GM19468 (cell line): Measurements from ENCODE around the gene XCR1.
"Not testable (repeated sequence)": the region's sequence is repeated elsewhere in the genome, so short reads cannot be mapped to it uniquely, and the experiment has no call there.

Experiments used
- ATAC-seq: cut with Tn5 transposase; IDR thresholded peaks from one replicate; pipeline ENCODE4 v1.9.1; 2021; ENCODE audit warnings: mild to moderate bottlenecking, moderate library complexity, moderate number of reproducible peaks; ENCODE audit not compliant: unreplicated experiment; ENCODE audit errors: extremely low read depth

XCR1 gene

GRCh38 chr3:46049093-46049492 is 21.8 kb upstream of the XCR1 start:
- no peak for ATAC-seq

DNA sequence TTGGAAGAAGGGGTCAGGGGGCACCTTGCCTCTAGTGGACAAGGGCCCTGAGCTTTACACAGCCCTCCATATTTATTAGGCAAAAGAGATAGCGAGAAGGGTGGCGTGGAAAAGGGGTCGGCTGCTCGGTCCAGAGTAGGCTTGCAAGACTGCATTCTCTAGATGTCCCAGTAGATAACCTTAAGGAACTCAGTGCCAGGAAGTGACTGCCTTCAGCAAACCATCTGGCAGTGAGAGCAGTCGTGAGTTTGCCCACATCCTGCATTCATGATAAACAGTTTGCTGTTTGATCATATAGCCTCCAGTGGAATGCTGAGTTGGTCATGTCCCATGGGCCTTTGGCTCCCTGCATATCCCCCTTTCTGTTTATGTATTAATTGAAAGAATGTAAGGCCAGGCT is 18.9 kb upstream of the XCR1 start:
- not testable (repeated sequence) for ATAC-seq

- ATAC-seq: no peak
These were observed 11.6 kb upstream of the XCR1 start for GRCh38 chr3:46038916-46039315.

GRCh38 chr3:46038071-46038470 is 10.8 kb upstream of the XCR1 start:
- not testable (repeated sequence) for ATAC-seq

DNA sequence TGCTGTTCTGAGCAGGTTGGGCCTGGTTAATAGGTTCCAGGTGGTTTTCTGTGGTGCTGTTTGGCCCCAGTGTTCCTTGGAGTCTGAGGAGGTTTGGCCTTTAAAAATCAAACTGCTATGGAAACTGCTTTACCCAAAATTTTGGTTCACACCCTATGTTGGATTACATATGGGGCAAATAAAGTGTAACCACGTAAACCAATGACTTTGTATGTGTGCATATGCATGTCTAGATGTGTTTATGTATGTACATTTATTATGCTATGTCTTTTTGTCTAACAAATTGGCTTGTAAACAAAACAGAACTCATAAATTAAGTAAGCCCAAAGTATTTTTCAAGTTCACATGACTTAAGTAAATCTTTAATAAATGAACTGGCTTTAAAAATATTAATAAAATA is 8.9 kb upstream of the XCR1 start:
- no peak for ATAC-seq

GRCh38 chr3:46031747-46032146 is 4.5 kb upstream of the XCR1 start:
- ATAC-seq: no peak

DNA sequence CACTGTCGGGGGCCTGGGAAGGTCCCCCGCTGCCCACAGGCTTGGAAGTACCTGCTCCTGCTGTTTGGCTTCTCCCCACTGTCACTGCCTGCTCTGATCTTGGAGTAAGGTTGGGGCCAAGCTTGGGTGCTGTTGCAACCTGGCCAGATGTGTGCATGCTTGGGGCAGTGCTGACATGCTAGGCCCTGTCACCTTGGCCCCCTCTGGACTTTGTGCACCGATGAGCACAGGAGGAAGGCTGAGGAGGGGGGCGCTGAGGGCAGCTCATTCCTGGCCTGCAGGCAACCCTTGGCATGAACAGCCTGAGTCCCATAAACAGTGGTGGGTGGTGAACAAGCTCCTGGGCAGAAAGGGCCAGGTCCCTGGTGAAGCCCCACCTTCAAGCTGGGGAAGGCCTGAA is 4.0 kb upstream of the XCR1 start:
- ATAC-seq: no peak

DNA sequence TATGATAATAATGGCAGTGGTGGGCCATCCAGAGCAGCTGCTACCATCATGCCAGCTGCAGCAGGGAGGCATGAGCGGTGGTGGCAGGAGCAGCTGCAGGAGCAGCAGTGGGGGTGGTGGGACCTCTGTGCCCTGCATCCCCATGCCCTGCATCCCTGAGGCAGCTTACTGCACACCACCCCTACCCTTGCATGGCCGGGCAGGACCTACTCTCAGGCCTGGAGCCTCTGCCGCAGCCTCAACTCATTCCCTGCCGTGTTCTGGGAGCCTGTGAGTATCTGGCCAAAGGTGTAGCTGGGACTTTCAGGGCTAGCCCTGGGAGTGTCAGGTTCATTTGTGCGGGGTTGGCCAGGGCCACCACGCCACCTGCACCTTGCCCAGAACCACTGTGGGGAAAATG is 3.3 kb upstream of the XCR1 start:
- no peak for ATAC-seq

DNA sequence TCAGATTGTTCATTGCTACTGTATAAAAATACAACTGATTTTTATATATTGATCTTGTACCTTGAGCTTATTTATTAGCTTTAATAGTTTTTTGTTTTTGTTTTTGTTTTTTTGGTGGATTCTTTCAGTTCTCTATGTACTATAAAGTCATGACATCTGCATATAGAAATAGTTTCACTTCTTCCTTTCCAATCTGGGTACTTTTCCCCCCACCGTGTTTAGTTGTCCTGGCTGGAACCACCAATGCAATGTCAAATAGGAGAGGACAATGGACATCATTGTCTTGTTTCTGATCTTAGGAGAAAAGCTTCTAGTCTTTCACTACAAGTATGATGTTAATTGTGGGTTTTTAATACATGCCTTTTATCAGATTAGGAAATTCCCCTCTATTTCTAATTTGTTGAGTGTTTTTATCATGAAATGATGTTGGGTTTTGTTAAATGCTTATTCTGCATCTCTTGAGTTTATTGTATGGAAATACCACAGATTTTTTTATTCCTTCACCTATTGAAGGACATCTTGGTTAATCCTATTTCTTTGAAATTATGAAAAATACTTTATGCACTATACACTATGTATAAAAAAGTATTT is 2.8 kb upstream of the XCR1 start:
- ATAC-seq: no peak

DNA sequence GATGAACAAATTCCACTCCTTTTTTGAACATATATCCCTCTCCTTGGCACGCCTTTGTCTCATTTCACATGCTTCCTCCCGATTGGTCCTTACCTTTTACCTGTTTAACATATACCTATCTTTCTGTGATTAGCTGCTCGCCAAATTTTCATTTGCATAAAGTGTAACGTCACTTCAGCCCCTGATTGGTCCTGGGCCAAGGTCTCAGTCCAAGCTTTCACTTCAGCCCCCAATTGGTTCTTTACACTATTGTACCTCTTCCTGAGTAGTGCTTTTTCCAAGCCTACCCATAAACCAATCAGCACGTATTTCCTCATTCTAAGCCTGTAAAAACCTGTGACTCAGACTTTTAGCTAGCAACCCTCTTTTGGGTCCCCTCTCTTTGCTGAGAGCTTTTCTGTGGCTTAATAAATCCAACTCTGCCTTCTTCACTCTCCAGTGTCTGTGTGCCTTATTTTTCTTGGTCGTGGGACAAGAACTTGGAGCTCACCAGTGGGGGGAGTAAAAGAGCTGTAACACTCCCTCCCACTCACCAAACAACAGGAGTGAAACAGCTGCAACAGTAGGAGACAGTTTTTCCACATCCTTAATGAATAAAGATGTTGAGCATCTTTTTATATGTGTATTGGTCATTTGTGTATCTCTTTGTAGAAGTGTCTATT is 584 bp upstream of the XCR1 start:
- ATAC-seq: no peak

DNA sequence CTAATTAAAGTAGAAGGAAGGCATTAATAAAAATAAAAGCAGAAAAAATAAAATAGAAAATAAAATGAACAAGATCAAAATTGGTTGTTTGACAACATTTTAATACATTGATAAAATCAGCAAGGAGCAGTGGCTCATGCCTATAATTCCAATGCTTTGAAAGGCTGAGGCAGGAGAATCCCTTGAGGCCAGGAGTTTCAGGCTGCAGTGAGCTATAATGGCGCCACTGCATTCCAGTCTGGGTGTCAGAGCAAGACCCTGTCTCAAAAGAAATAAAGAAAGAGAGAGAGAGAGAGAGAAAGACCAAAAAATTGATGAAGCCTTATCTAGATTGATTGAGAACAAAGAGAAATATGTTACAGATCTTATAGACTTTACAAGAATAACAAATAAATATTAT is 2.1 kb downstream of the XCR1 start:
- ATAC-seq: no peak

- no peak for ATAC-seq
These were observed 3.2 kb downstream of the XCR1 start for GRCh38 chr3:46024131-46024530.

GRCh38 chr3:46022909-46023785 is 4.1 kb downstream of the XCR1 start:
- no peak for ATAC-seq

GRCh38 chr3:46021516-46021915 is 5.8 kb downstream of the XCR1 start:
- ATAC-seq: no peak

DNA sequence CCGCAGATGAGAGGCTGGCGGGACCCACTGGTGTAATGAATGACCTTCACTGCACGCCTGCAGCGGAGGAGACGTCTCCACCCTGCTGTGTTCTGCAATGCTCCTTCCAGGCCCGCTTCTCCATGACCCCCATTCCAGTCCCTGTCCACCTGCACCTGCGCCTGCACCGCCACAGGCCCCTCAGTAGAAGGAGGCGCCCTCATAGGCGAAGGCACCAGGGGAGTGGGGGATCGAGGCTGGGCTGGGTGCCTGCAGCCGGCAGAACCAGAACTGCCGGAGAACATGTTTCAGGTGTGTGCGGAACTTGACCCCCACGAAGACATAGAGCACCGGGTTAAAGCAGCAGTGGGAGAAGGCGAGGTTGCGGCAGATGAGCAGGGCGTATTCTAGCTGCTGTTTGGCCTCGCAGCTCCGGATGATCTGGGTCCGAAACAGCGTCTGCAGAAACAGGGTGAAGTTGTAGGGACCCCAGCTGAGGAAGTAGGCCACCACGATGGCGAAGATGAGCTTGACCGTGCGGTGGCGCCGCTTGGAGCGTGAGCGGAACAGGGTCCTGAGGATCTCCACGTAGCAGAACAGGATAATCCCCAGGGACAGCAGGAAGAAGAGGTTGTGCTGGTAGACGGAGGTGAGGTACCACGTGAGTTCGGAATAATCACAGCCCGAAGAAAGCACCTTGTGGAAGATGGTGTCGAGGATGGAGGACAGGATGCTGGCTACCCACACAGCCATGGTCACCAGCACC is 6.3 kb downstream of the XCR1 start:
- ATAC-seq: no peak

DNA sequence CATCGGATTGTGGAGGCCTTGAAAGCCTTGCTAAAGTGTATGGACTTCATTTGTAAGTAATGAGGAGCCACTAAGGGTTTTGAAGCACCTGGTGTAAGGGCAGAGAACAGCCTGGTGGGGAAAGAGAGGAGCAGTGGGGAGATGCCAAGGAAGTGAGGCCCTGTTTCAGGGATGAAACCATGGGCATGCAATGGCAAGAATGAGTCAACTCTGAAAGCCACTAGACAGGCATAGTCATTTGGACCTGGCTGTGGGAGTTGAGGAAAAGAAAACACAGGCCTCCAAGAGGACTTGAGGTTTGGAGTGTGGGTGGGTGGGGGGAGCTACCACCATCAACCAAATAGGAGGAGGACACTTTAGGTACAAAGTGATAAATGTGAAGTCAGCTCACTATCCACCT is 7.6 kb downstream of the XCR1 start:
- ATAC-seq: no peak

GRCh38 chr3:46017720-46018119 is 9.6 kb downstream of the XCR1 start:
- ATAC-seq: no peak

GRCh38 chr3:46013316-46014094 is 13.8 kb downstream of the XCR1 start:
- ATAC-seq: no peak

GRCh38 chr3:46012246-46012645 is 15.0 kb downstream of the XCR1 start:
- ATAC-seq: no peak

GRCh38 chr3:46010519-46011113 is 16.7 kb downstream of the XCR1 start:
- no peak for ATAC-seq
